Measurements from ENCODE around the gene HTR3E.
"Not testable (repeated sequence)": the region's sequence is repeated elsewhere in the genome, so short reads cannot be mapped to it uniquely, and the experiment has no call there.

HTR3E gene, protein sequence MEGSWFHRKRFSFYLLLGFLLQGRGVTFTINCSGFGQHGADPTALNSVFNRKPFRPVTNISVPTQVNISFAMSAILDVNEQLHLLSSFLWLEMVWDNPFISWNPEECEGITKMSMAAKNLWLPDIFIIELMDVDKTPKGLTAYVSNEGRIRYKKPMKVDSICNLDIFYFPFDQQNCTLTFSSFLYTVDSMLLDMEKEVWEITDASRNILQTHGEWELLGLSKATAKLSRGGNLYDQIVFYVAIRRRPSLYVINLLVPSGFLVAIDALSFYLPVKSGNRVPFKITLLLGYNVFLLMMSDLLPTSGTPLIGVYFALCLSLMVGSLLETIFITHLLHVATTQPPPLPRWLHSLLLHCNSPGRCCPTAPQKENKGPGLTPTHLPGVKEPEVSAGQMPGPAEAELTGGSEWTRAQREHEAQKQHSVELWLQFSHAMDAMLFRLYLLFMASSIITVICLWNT

DNA sequence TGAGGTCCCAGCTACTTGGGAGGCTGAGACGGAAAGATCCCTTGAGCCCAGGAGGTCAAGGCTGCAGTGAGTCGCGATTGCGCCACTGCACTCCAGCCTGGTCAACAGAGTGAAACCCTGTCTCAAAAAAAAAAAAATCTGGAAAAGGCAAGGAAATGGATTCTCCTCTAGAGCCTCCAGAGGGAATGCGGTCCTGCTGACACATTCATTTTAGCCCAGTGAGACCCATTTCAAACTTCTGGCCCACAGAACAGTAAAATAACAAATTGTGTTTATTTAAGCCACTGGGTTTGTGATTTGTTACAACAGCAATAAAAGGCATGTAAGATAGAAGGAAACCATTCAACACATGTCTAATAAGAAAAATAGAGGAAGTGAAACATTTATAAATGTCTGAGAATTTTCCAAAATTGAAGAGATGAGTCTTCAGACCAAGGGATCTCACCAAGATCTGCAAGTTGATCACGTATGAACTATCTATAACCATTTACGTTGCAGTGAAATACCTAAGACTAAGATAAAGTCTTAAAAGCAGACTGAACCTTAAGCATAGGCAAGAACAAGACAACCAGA lies at the start of gene HTR3E:
Gene HTR3E (plus strand): TSS at position 254 of the 573 bp plus-strand sequence. CDS start 466 bp downstream, outside the sequence.
- no peak for DNase-seq

DNA sequence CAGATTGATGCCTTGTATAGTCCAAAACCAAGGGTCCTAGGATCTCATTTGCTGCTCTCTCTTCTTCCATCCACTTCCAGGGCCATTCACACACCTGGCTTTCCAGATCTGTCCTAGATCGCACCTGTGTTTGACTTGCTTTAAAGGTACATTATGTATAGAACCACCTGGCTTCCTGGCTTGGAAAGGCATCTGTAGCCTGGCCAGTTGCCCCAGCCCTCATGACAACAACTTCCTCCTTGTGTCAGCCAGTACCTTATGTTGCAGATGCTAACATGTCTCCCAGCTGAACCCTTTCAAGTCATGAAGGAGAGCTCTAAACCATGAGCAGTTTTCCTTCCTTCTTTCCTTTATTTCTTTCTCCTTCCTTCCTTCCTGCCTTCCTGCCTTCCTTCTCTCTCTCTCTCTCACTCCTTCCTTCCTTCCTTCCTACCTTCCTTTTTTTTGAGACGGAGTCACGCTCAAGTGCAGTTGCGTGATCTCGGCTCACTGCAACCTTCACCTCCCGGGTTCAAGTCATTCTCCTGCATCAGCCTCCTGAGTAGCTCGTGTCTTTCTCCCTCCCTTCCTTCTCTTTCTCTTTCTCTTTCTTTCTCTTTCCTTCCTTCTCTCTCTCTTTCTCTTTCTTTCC lies 46.5 kb upstream of the HTR3E start:
- DNase-seq, result no peak

DNA sequence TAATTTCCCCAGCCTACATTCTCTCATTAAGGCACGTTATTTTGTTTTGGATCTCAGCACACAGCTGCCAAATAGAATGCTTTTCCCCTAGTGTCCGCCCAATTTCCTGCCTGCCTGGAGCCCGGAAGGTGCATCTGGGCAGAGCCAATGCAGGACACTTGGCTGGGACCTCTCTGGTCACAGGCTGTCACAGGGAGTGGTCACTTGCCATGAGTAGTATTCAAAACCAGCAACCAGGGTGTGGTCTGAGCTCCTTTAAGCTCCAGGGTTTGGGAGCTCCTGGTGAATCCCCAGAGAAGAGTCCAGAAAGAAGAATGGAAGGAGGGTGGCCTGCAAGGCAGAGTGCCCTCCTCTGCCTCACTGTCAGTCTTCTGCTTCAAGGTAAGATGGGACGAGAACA lies 44.1 kb upstream of the HTR3E start, which contains the start of gene HTR3C:
Gene HTR3C (plus strand): TSS at position 281 of the 400 bp plus-strand sequence. CDS start 34 bp downstream, at position 315.
- no peak for DNase-seq

DNA sequence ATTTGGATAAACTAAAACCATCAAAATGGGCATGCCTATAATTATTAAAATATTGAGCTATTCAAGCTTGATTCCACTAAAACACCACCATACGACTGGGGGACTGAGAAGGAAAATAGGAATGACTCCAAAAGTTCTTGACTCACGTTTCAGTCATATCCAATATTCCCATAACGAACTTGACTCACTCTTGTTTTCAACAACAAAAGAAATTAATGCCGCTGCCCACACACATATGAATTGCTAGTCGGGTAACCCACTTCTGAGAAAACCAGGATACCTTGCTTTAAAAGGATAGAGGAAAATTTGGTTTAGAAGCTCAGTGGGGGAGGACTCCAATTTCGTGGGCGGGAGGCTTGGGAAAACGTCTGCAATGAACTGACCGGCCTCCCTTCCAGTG lies 38.8 kb upstream of the HTR3E start:
- DNase-seq, result no peak

DNA sequence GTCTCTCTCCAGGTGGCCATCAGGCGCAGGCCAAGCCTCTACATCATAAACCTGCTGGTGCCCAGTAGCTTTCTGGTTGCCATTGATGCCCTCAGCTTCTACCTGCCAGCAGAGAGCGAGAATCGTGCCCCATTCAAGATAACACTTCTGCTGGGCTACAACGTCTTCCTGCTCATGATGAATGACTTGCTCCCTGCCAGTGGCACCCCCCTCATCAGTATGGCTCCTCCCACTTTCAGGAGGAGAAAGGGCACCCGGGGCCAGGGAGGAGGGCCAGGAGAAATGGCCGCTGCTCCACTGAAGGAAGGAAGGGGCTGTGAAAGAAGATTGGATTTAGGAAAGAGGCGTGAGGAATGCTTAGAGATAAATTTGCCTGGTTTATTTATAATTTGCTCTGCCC lies 37.4 kb upstream of the HTR3E start:
- DNase-seq, result no peak

DNA sequence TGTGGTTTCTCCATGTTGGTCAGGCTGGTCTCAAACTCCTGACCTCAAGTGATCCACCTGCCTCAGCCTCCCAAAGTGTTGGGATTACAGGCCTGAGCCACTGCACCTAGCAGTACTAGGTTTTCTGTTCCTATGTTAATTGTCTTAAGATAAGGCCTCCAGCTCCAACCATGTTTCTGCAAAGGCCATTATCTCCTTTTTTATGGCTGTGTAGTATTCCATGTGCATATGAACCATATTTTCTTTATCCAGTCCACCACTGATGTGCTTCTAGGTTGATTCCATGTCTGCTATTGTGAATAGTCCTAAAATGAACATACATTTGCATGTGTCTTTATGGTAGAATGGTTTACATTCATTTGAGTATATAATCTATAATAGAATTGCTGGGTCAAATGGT lies 34.2 kb upstream of the HTR3E start:
- DNase-seq, result no peak

DNA sequence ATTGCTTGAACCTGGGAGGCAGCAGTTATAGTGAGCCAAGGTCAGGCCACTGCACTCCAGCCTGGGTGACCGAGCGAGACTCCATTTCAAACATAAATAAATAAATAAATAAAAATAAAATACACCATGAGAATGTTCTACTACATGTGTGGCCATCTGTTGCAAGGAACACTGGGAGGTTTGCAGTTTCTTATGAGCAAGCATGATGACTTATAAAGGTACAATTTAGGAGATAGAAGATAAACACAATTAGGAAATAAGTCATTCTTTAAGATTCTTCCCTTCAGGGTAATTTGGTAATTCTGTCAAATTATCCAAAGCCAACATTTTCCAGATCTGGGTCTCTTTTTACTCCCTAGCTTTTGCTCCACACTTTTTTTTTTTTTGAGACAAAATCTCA lies 30.7 kb upstream of the HTR3E start:
- no peak for DNase-seq

DNA sequence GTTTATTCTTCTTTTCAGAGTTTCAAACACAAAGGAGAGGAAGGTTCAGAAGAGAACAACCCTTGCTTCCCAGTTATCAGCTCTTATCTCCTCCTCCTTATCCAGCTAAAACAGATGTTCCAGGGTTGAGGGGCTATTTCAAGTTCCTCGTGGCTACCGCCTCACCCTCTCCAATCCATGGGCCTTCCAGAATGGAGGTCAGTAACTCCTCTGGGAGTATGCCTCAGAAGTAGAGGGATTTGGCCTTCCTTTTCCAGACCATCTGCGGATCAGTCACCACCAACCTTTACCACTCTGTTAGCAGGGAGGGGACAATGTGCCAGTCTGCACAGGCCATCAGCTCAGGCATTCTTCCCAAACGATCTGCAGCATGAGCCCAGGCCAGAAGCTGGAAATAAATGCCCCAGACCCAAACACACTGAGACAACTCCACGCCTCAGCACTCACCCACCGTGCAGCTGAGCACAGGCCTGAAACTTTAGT lies 29.2 kb upstream of the HTR3E start:
- DNase-seq, result no peak

DNA sequence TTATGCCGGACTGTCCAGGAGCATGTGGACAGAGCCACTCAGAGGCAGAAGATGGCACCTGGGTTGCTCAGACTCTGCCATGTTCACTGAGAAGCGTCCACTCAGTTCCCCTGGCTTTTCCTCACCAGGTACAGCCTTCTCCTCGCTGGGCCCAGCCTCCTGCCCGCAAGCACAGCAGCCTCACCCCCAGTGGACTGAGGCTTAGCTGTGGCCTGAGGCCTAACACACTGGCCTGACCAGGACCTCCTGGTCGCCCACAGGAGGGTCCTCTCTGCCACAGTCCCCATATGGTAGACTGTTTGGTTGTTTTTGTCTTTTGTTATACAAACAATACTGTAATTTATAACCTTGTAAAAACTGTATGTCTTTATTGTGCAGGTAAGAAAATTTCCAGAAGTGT lies 28.5 kb upstream of the HTR3E start:
- DNase-seq, result no peak

DNA sequence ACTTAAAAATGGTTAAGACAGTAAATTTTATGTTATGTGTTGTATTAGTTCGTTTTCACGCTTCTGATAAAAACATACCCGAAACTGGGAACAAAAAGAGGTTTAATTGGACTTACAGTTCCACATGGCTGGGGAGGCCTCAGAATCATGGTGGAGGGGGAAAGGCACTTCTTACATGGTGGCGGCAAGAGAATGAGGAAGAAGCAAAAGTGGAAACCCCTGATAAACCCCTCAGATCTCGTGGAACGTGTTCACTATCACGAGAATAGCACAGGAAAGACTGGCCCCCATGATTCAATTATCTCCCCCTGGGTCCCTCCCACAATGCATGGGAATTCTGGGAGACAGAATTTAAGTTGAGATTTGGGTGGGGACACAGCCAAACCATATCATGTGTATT lies 25.7 kb upstream of the HTR3E start:
- DNase-seq, result not testable (repeated sequence)

DNA sequence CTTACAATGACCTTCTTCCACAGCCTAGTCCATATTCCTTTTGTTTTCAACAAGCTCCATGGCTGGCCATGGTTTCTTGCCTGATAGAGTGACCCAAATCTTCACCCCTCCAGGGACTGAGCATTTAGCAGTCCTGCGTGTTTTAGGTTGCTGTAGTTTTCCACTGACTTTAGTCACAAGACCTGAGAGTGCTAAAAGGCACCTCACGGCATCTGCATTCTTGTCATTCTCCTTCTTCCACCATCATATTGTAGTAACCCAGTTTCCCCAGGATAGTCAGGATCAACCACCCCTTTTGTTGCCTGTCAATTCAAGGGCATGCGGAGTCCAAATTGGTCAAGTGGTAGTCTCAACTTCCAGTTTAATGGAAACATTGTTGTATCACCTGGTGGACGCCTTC lies 23.2 kb upstream of the HTR3E start:
- DNase-seq, result no peak

DNA sequence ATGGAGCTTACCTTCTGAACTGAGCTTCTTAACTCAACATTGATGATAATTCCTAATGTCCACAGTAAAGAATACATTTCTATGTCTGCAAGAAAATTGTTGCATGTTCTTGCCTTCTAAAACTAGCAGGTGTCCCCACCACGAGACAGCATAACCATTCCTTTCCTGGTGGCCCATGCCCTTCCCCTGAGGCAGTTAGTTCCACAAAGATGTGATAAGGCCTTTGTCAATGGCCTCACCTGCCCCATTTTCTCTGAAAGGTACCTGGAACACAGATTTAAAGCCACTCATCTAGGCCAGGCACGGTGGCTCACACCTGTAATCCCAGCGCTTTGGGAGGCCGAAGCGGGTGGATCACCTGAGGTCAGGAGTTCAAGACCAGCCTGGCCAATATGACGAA lies 21.0 kb upstream of the HTR3E start:
- no peak for DNase-seq

DNA sequence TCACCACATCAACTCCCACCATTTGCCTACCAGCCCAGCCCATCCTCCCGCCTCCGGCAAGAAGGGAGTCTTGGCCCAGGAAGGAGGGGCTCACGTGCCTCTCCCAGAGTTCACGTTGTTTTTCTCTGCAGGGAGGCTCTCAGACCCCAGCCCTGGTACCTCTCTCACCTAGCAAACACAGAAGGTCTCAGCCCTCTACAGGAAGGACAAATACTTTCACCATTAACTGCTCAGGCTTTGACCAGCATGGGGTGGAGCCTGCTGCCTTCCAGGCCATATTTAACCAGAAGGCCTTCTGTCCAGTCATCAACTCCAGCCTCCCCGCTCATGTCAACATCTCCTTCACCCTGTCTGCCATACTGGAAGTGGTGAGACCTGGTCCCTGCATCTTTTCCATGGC lies 19.0 kb upstream of the HTR3E start:
- no peak for DNase-seq

DNA sequence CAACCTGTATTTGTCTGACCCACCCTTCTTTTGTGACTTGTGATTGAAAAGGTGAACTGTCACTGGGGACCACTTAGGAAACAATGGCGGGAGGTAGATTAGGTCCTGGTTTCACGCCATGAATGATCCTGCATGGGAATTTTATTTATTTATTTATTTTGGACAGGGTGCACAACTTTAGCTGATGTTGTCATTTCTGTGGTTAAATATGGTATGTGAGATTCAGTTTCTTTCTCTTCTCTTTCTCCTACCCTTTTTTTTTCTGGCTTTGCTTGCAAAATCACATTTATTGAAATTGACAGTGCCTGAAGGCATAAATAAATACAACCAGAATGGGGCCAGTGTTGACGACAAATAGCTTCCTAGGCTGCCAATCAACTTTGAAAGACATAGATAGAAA lies 18.0 kb upstream of the HTR3E start:
- DNase-seq, result no peak

DNA sequence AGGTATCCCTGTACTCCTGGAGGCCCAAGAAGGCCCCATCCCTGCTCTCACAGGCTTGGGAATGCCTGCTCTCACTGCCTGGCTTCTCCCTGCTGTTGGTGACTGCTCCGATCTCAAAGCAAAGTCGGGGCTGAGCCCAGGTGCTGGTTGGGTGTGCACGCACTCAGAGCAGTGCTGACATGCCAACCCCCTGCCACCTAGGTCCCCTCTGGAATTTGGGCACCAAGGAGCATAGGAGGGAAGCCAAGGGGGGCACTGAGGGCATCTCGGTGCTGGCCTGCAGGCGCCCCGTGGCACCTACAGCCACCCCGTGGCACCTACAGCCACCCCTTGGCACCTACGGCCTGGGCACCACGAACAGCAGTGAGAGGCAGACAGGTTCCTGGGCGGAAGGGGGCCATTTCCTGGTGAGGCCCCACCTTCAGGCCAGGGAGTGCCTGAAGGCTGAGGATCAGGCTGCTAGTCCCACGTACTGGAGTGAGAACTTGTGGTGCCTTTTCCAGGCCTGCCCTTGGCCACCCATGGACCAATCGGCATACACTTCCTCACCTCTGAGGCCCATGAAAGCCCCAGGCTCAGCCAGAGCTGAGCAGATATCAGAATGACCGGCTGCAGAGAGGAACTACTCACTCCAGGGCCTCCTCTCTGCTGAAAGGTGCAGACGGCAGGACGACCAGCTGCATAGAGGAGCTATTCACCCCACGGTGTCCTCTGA lies 15.6 kb upstream of the HTR3E start:
- DNase-seq, result no peak

DNA sequence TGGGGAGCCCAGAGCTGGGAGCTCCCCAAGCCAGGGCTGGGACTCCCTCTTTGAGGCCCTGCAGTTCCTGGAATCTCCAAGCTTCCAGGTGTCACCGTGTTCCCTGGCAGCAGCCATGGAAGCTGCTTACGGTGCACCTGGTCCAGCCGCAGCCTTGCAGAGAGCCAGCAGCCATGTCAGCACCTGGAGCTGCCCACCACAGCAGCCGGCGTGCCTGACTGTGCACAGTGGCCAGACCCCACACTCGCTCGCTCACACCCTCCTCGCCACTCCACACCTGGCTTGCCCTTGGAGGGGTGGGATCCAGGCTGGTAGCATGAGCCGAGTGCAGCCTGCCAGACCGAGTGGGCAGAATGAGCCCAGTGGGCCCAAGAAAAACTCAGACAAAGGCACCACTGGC lies 14.8 kb upstream of the HTR3E start:
- DNase-seq, result no peak

DNA sequence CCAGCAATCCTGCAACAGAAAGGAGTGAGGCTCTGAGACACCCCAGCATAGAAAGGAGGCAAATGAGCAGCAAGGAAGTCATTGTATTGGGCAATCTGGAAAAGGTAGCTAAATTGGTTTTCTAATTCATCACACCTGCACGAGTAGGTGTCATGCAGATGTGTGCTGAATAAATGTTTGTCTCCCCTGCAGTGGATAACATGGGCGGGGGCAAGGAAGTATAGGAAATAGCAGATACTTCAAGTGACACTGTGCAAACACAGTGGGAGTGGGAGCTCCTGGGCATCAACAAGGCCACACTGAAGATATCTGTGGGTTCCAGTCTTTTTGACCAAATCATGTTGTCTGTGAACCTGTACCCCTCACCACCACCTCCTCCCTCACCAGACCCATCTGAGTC lies 14.4 kb upstream of the HTR3E start:
- no peak for DNase-seq

DNA sequence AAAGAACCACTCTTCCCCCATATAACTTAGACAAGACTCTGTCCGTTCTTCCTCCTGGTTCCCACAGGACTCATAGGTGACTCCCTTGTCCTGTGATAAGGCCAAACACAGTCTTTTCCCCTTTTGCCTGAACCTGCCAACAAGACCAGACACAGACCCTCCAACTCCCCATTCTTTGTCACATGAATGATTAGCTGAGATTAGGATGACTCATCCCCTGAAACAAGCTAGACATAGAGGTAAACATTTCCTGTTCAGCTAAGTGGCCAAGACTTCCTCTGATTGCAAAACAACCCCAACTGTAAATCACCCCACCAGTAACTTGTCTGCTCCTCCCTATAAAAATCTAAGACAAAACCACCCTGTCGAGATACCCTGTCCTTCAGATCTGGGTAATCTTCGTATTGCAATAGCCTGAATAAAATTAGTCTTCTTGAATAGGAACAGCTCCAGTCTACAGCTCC lies 11.4 kb upstream of the HTR3E start:
- peak; percentile 49 for DNase-seq

DNA sequence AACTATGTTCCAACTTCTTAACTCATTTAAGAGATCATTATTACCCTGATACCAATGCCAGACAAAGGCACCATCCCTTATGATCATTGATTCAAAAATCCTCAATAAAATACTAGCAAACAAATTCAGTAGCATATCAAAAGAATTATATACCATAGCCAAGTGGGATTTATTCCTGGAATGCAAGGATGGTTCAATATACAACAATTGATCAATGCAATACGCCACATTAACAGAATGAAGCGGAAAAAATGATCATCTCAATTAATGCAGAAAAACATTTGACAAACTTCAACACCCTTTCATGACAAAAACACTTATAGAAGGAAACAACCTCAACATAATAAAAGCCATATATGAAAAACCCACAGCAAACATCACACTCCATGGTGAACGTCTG lies 4.7 kb upstream of the HTR3E start:
- DNase-seq, result no peak

DNA sequence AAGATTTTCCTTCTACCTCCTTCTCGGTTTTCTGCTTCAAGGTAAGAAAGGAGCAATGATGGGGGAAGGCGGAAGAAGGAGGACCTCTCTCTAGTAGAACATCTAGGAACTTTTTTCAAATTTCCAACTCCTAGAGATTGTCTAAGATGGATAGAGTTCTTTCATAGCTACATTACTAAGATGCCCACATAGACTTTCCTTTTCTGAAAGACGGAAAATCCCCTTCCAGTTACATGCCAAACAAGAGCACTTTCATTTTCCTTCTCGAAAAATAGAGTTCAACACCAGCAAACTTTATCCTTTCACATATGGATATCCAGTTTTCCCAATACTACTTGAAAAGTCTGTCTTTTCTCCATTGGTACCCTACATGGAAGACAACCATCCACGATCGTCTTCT lies 692 bp downstream of the HTR3E start:
- DNase-seq, result no peak

DNA sequence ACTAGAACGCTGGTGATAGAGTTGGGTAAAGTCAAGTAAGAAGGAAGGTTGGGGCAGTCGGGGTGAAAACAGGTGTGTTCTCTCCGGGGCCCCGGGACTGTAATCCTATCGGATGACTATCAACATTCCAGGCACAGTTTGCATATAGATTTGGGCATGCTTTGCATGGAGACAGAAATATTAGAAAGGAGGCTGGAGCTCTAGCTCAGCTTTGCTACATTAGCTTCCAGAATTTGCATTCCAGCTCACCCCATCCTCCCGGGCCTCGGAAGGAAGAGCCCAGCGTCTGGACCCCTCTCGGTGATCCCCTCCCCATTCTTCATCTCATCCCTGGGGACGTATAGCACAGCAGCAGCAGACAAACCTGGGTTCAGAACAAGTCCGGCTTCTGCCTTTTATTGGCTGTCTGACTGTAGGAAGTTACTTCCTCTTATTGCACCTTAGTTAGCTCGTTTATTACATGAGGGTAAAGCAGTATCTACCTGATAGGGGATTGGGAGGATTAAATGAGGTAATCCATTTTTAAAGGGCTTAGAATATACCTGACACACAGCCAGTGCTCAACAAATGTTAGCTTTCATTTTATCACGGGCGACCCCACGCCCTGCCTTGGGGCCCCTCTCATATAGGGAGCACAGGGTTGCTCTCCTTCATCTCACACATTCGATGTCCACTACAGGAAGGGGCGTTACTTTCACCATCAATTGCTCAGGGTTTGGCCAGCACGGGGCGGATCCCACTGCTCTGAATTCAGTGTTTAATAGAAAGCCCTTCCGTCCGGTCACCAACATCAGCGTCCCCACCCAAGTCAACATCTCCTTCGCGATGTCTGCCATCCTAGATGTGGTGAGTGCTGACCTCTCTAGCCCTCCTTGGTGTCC lies 3.2 kb downstream of the HTR3E start:
- DNase-seq, result no peak

DNA sequence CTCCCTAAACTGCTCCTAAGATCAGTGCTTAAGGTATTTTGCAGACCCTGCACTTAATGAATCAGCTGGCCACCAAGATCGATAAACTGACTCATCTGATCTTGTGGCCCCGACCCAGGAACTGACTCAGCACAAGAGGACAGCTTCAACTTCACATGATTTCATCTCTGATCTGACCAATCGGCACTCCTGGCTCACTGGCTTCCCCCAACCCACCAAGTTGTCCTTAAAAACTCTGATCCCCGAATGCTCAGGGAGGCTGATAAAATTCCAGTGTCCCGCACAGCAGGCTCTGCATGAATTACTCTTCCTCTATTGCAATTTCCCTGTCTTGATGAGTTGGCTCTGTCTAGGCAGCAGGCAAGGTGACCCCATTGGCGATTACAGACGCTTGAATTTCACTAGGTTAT lies 13.5 kb downstream of the HTR3E start:
- peak; percentile 25 for DNase-seq
